HG02759 (cell line): ENCODE measurements around the gene KRT6B.
"Not testable (repeated sequence)": the region's sequence is repeated elsewhere in the genome, so short reads cannot be mapped to it uniquely, and the experiment has no call there.

Source experiments
- ATAC-seq: cut with Tn5 transposase; IDR thresholded peaks from one replicate; pipeline ENCODE4 v1.9.1; 2021; ENCODE audit warnings: mild to moderate bottlenecking, moderate library complexity; ENCODE audit not compliant: unreplicated experiment

The KRT6B gene

GRCh38 chr12:52452101-52452500 is at the start of gene KRT6B:
KRT6B (minus strand) TSS chr12:52452146; CDS start chr12:52452078, 68 bp downstream.
- ATAC-seq: no peak

- ATAC-seq: no peak
Measured at GRCh38 chr12:52501490-52501889, 49.5 kb upstream of the KRT6B start.

GRCh38 chr12:52500574-52500973 is 48.6 kb upstream of the KRT6B start:
- ATAC-seq: not testable (repeated sequence)

GRCh38 chr12:52499806-52500560 is 48.0 kb upstream of the KRT6B start:
- ATAC-seq: no peak

GRCh38 chr12:52498946-52499345 is 47.0 kb upstream of the KRT6B start:
- no peak for ATAC-seq

- no peak for ATAC-seq
Measured at GRCh38 chr12:52497975-52498374, 46.0 kb upstream of the KRT6B start.

GRCh38 chr12:52496590-52497071 is 44.7 kb upstream of the KRT6B start:
- ATAC-seq: no peak

- no peak for ATAC-seq
Measured at GRCh38 chr12:52496054-52496453, 44.1 kb upstream of the KRT6B start.

- no peak for ATAC-seq
Measured at GRCh38 chr12:52495389-52495788, 43.4 kb upstream of the KRT6B start.

GRCh38 chr12:52494518-52494917 is 42.6 kb upstream of the KRT6B start:
- no peak for ATAC-seq

GRCh38 chr12:52494100-52494499 is 42.2 kb upstream of the KRT6B start:
- no peak for ATAC-seq

GRCh38 chr12:52493172-52493571 is 41.2 kb upstream of the KRT6B start, which contains the start of gene KRT6A:
KRT6A (minus strand) TSS chr12:52493257; CDS start chr12:52493188, 69 bp downstream.
- no peak for ATAC-seq

- ATAC-seq: not testable (repeated sequence)
Measured at GRCh38 chr12:52492405-52492804, 40.5 kb upstream of the KRT6B start.

- ATAC-seq: not testable (repeated sequence)
Measured at GRCh38 chr12:52491495-52491894, 39.5 kb upstream of the KRT6B start.

- ATAC-seq: no peak
Measured at GRCh38 chr12:52488736-52489135, 36.8 kb upstream of the KRT6B start.

GRCh38 chr12:52487744-52488443 is 35.9 kb upstream of the KRT6B start:
- ATAC-seq: not testable (repeated sequence)

- ATAC-seq: no peak
Measured at GRCh38 chr12:52487211-52487610, 35.3 kb upstream of the KRT6B start.

- ATAC-seq: no peak
Measured at GRCh38 chr12:52486166-52487105, 34.5 kb upstream of the KRT6B start.

- no peak for ATAC-seq
Measured at GRCh38 chr12:52480073-52480472, 28.1 kb upstream of the KRT6B start.

- ATAC-seq: no peak
Measured at GRCh38 chr12:52477651-52478050, 25.7 kb upstream of the KRT6B start.

GRCh38 chr12:52474212-52474611 is 22.3 kb upstream of the KRT6B start:
- no peak for ATAC-seq
